ENCODE data around the gene ALX4.

DNA sequence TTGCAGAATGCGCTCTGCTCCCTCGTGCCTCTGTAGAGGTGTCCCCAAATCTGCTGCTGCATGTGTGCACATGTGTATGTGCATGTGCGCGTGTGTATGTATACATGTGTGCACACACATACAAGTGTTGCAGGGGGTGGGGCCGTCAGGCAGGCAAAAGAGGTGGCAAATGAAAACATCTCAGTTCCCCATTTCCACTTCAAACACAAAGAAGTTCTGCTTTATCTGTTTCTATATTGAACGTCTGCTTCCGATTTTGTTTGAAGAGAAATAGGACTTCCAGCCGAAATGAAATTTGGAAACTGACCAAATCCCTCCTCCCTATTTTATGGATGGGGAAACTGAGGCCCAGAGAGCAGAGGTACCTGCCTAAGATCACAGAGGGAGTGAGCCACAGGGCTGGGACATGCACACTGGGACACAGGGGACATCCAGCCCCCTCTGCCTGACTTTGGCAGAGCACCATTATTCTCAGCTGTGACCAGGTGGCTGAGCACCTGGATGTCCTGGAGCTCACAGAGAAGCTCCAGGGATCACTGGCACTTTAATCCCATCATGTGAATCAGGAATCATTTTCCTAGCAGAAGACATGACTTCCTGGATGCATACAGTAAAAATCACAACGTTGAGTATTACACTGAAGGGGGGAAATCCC is 41.2 kb upstream of the ALX4 start:
- no peak for TF ChIP-seq CTBP1 (IDR thresholded peaks at IDR 0.05; ENCODE audit: borderline replicate concordance)
- TF ChIP-seq MEF2A (IDR thresholded peaks at IDR 0.05; ENCODE audit: control insufficient read depth, low read depth, low read length), result no peak
- TF ChIP-seq, protein P1, sequence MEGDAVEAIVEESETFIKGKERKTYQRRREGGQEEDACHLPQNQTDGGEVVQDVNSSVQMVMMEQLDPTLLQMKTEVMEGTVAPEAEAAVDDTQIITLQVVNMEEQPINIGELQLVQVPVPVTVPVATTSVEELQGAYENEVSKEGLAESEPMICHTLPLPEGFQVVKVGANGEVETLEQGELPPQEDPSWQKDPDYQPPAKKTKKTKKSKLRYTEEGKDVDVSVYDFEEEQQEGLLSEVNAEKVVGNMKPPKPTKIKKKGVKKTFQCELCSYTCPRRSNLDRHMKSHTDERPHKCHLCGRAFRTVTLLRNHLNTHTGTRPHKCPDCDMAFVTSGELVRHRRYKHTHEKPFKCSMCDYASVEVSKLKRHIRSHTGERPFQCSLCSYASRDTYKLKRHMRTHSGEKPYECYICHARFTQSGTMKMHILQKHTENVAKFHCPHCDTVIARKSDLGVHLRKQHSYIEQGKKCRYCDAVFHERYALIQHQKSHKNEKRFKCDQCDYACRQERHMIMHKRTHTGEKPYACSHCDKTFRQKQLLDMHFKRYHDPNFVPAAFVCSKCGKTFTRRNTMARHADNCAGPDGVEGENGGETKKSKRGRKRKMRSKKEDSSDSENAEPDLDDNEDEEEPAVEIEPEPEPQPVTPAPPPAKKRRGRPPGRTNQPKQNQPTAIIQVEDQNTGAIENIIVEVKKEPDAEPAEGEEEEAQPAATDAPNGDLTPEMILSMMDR (IDR thresholded peaks at IDR 0.05 in 2 of 3, conservative IDR thresholded peaks at IDR 0.05 in 1 of 3; ENCODE audit: insufficient read depth in 2 of 3, low read depth in 1 of 3, low read length in 3 of 3), result no peak
- no peak for TF ChIP-seq ZNF586 (CRISPR knock-in tag; conservative IDR thresholded peaks at IDR 0.05)
- no peak for TF ChIP-seq DIDO1 (tag; IDR thresholded peaks at IDR 0.05; ENCODE audit: low read depth)
- no peak for TF ChIP-seq ZFX (CRISPR knock-in tag; IDR thresholded peaks at IDR 0.05)
- TF ChIP-seq HDAC6 (IDR thresholded peaks at IDR 0.05; ENCODE audit: low read depth, low read length), result no peak
- TF ChIP-seq GATAD2A (IDR thresholded peaks at IDR 0.05), result no peak
- TF ChIP-seq FOXA1 (IDR thresholded peaks at IDR 0.05; ENCODE audit: borderline replicate concordance), result no peak
- no peak for TF ChIP-seq FOXJ3 (CRISPR knock-in tag; IDR thresholded peaks at IDR 0.05)
- TF ChIP-seq, protein P2, sequence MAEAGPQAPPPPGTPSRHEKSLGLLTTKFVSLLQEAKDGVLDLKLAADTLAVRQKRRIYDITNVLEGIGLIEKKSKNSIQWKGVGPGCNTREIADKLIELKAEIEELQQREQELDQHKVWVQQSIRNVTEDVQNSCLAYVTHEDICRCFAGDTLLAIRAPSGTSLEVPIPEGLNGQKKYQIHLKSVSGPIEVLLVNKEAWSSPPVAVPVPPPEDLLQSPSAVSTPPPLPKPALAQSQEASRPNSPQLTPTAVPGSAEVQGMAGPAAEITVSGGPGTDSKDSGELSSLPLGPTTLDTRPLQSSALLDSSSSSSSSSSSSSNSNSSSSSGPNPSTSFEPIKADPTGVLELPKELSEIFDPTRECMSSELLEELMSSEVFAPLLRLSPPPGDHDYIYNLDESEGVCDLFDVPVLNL (CRISPR knock-in tag; IDR thresholded peaks at IDR 0.05; ENCODE audit: low read depth), result no peak
- no peak for TF ChIP-seq ZNF639 (CRISPR knock-in tag; conservative IDR thresholded peaks at IDR 0.05 in 1 of 2, IDR thresholded peaks at IDR 0.05 in 1 of 2)
- no peak for TF ChIP-seq KLF6 (CRISPR knock-in tag; IDR thresholded peaks at IDR 0.05; ENCODE audit: borderline replicate concordance)
